Ovary (tissue), 9 donors: ENCODE results near the gene METTL13. TPM values are rescaled to one million over a fixed set of nuclear protein-coding genes. Genes with fewer than 3 reads are reported as not detected.

Source experiments
- DNase-seq, 5 donors: peaks; one replicate each; pipeline ENCODE4 v3.0.0-alpha.2; 2019 to 2020
- H3K27ac ChIP-seq, 2 donors: fragments of 200-600 bp; one replicate each; pipeline versions ENCODE4 v1.5.1 to v1.8.0; 2019 to 2022
- H3K27me3 ChIP-seq: fragments of 200-600 bp; one replicate; pipeline ENCODE4 v1.8.0; 2022
- H3K36me3 ChIP-seq: fragments of 200-600 bp; sonication (generic); one replicate; pipeline ENCODE4 v1.5.1; 2019
- H3K4me1 ChIP-seq: one replicate; pipeline ENCODE4 v1.8.1; 2013; ENCODE audit warnings: mild to moderate bottlenecking, moderate library complexity; ENCODE audit not compliant: insufficient read depth
- H3K4me3 ChIP-seq: fragments of 200-600 bp; sonication (generic); one replicate; pipeline ENCODE4 v1.5.1; 2017
- H3K9me3 ChIP-seq, 2 donors: fragments of 200-600 bp in 1 of 2; sonication (generic) in 1 of 2; one replicate each; pipeline versions ENCODE4 v1.5.1 to v1.8.1; 2013 to 2019; ENCODE audit warnings: mild to moderate bottlenecking in 1 of 2, moderate library complexity in 1 of 2
- EP300 ChIP-seq: sonication (generic); formaldehyde crosslinking; IDR thresholded peaks from one replicate; pipeline ENCODE4 v1.6.1; 2017; ENCODE audit warnings: antibody characterized with exemption
- POLR2A ChIP-seq: fragments of 450-650 bp; IDR thresholded peaks from one replicate; pipeline ENCODE4 v1.6.1; 2017; ENCODE audit warnings: antibody characterized with exemption, mild to moderate bottlenecking, moderate library complexity
- WGBS, 3 donors: extraction: QIAGEN DNeasy Blood & Tissue Kit in 1 of 3; methylation state at CpG; one replicate each; pipeline versions ENCODE4 v1.1.5 to v1.1.7; 2013 to 2017; 5-methylcytosine and 5-hydroxymethylcytosine counted together
- intact Hi-C, 4 donors: fragments of 100-400 bp; cut with DNase I; formaldehyde crosslinking; loops; one replicate each; pipeline versions ENCODE4 v1.11.0 to v1.15.1; 2022 to 2023
- polyA plus RNA-seq, 2 donors: library from polyadenylated mRNA; stranded (reverse); fragments of 200-250 nt in 1 of 2; fragments of 350-450 nt in 1 of 2; fragmentation: Illumina TruSeq in 1 of 2; extraction: RNeasy Lipid Tissue Mini Kit (QIAGEN cat#74804) in 1 of 2; gene quantifications; one replicate each; pipeline ENCODE4 v1.2.3, GENCODE V29; 2013 to 2014
- total RNA-seq, 7 donors: library from RNA; depleted of rRNA in 2 of 7; stranded (reverse); fragments of >200 nt in 2 of 7; fragmentation: NEBNext Ultra II Directional in 3 of 7; extraction: Animal tissue kit (Norgen Biotek cat#: 25700) in 3 of 7; gene quantifications; one replicate each; pipeline versions ENCODE4 v1.1.0 to v1.2.4, GENCODE V29; 2016 to 2023
- TF ChIP-seq, protein P1 (sequence below), 3 donors: fragments of 450-650 bp in 2 of 3; fragments of 200-600 bp in 1 of 3; IDR thresholded peaks; one replicate each; pipeline versions ENCODE4 v1.5.1 to v1.8.0; 2016 to 2022; ENCODE audit warnings: antibody characterized with exemption in 3 of 3, mild to moderate bottlenecking in 1 of 3
- donor health status: DM: no; HTN: no; CAD: no; lungs with moderate emphysema.
- donor health status: DM: no; HTN: no; CAD: no.
- donor health status: Bipolar disorder and iron deficiency.
- donor health status: DM: yes; HTN: yes; CAD: no.
- donor health status: DM: no; HTN: no; CAD: no.
- donor health status: DM: yes; HTN: yes; CAD: no.

The METTL13 gene
- total and polyA plus RNA-seq, 9 donors: 9.1 to 29.1 (median 19.1) TPM

DNA sequence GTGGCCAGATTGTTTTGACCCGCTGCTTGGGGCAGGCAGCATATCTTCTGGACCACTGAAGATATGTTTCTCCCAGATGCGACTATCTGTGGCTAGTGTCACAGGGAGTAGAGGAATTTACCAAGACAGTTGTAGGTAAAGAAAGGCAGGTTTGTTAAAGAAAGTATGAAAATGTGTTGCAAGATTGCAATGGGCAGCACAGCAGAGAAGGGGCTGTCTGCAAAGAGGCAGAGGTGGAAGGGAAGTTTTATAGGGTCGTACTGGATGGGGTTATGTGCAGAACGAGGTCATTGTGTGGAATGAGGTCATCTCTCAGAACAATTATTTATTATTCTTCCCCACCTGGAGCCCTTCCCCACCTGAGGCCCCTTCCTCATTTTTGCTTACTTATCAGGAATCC is 24.6 kb upstream of the METTL13 start:
- H3K27me3 ChIP-seq: no peaks in the 10 kb centered on the region
- H3K36me3 ChIP-seq: no peaks in the 10 kb centered on the region
- DNase-seq: no peak
- no peaks in the 10 kb centered on the region for H3K9me3 ChIP-seq
- intact Hi-C loops: no loop called here
- TF ChIP-seq, protein P1, sequence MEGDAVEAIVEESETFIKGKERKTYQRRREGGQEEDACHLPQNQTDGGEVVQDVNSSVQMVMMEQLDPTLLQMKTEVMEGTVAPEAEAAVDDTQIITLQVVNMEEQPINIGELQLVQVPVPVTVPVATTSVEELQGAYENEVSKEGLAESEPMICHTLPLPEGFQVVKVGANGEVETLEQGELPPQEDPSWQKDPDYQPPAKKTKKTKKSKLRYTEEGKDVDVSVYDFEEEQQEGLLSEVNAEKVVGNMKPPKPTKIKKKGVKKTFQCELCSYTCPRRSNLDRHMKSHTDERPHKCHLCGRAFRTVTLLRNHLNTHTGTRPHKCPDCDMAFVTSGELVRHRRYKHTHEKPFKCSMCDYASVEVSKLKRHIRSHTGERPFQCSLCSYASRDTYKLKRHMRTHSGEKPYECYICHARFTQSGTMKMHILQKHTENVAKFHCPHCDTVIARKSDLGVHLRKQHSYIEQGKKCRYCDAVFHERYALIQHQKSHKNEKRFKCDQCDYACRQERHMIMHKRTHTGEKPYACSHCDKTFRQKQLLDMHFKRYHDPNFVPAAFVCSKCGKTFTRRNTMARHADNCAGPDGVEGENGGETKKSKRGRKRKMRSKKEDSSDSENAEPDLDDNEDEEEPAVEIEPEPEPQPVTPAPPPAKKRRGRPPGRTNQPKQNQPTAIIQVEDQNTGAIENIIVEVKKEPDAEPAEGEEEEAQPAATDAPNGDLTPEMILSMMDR (IDR thresholded peaks at IDR 0.05): no peak
- TF ChIP-seq EP300: no peak
- no peak for TF ChIP-seq POLR2A
- no peak overlapping the region for H3K4me3 ChIP-seq
- no peak overlapping the region for H3K27ac ChIP-seq
- 81 to 91% (median 86%) methylated on average over 4 of the region's 4 CpGs for WGBS, 3 donors
- no peaks in the 10 kb centered on the region for H3K4me1 ChIP-seq

DNA sequence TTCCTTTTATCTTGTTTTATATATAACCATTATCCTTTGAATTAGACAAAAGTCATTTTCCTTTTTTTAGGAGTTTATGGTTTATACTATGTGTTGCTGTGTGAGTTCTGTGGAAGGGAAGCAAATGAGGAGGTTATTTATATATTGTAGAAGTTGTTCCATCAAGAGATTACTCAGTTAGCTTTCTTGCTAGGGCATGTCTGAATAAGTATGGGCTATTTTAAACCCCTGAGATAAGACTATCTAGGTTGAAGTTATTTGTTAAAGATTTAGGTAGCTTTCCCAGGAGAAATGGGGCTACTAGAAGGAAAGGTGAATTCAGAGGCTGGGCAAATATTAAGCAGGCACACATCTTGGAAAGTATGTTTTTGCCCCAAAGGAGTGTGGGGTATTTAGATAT is 23.4 kb upstream of the METTL13 start:
- Histone ChIP-seq H3K27me3 (no peaks in the 10 kb centered on the region), H3K9me3 (no peaks in the 10 kb centered on the region), H3K4me1 (no peaks in the 10 kb centered on the region), H3K27ac (no peak overlapping the region), H3K4me3 (no peak overlapping the region), H3K36me3 (no peaks in the 10 kb centered on the region)
- TF ChIP-seq EP300: no peak
- TF ChIP-seq, protein P1 (IDR thresholded peaks at IDR 0.05): no peak
- TF ChIP-seq POLR2A: no peak
- intact Hi-C loops: no loop called here
- no peak for DNase-seq

DNA sequence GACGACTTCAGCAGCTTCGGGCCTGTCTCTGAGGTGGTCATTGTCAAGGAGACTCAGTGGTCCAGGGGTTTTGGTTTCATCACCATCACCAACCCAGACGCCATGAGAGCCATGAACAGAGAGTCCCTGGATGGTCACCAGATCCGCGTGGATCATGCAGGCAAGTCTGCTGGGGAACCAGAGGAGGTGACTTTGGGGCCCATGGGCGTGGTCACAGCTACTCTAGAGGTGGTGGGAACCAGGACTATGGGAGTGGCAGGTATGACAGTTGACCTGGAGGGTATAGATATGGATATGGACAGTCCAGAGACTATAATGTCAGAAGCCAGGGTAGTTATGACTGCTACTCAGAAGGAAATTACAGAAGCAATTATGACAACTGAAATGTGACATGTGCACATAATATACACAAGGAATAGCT is 19.3 kb upstream of the METTL13 start:
- Histone ChIP-seq H3K36me3 (no peaks in the 10 kb centered on the region), H3K27ac (no peak overlapping the region), H3K9me3 (no peaks in the 10 kb centered on the region), H3K27me3 (no peaks in the 10 kb centered on the region), H3K4me3 (no peak overlapping the region), H3K4me1 (no peaks in the 10 kb centered on the region)
- DNase-seq: no peak
- 85 to 88% (median 87%) methylated on average over 6 of the region's 6 CpGs for WGBS, 3 donors
- no peak for TF ChIP-seq POLR2A
- no peak for TF ChIP-seq EP300
- TF ChIP-seq, protein P1 (IDR thresholded peaks at IDR 0.05): no peak
- intact Hi-C loops: no loop called here

DNA sequence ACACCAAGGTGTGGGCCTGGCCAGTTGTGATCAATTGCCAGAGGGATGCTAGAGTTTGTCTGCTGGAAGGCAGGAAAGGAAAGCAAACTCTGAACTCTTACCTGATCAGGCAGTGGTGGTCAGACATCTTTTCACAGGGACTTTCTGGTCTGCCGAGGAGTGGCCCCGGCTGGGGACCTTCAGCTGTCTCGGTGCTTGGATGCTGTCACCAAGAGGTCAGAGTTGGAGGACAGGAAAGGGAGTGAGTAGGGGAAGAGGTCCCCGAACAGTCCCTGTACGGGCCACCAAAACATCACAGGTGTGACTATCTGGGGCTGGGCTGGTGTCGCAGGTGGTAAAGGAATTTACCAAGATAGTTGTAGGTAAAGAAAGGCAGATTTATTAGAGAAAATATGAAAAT is 17.7 kb upstream of the METTL13 start:
- Histone ChIP-seq H3K36me3 (no peaks in the 10 kb centered on the region), H3K4me1 (no peaks in the 10 kb centered on the region), H3K27ac (no peak overlapping the region), H3K4me3 (no peak overlapping the region), H3K27me3 (no peaks in the 10 kb centered on the region), H3K9me3 (no peaks in the 10 kb centered on the region)
- intact Hi-C loops: no loop called here
- DNase-seq: no peak
- TF ChIP-seq EP300 (no peak), POLR2A (no peak)
- TF ChIP-seq, protein P1 (IDR thresholded peaks at IDR 0.05): no peak
- WGBS, 3 donors: 79 to 86% (median 81%) methylated on average over 6 of the region's 6 CpGs

DNA sequence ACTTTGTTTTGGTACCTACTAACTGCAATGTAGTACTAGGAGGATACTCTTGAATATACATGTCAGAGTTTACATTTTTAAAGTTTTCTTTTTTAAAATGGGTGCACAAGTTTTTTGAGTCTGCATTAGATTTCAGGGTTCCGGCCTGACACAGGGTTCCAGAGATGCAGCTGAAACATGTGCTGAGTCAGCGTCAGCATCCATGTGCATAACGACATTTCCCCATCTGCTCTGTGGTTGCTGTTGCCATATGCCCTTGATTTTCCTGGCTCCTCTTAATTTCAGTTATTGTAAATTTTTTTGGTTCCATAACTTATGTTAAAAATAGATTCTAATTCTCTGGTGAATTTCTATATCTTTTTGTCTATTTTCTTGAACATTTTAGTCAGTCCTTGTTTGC is 12.3 kb upstream of the METTL13 start:
- no peak for DNase-seq
- no peaks in the 10 kb centered on the region for H3K36me3 ChIP-seq
- H3K9me3 ChIP-seq: no peaks in the 10 kb centered on the region
- 72 to 88% (median 77%) methylated on average over 3 of the region's 3 CpGs for WGBS, 3 donors
- no peaks in the 10 kb centered on the region for H3K4me1 ChIP-seq
- no peaks in the 10 kb centered on the region for H3K27me3 ChIP-seq
- H3K4me3 ChIP-seq: no peak overlapping the region
- no peak overlapping the region for H3K27ac ChIP-seq
- intact Hi-C loops: no loop called here
- TF ChIP-seq EP300: no peak
- TF ChIP-seq, protein P1 (IDR thresholded peaks at IDR 0.05): no peak
- no peak for TF ChIP-seq POLR2A
